ENCODE measurements around the gene PASD1. TPM values are rescaled to one million over a fixed set of nuclear protein-coding genes. Genes with fewer than 3 reads are reported as not detected.

PASD1 gene
- total RNA-seq, 4 donors from 2014 or later = 0.11 to 0.13 TPM; not detected in 2

DNA sequence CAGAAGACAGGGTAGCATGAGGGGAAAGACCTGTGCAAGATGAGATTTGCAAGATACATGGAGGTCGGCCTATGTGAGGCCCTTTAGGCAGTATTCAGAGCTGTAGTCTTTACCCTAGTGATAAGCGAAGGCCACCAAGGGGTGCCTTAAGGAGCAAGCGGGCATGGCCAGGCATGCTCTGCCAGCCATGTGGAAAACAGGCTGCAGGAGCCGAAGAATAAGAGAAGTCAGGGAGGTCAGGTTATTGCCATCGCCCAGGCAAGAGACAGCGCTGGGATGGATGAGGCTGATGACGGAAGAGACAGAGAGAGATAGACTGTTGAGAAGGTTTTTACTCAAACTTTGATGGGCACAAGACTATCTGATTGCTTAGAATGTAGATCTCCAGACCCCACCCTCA, 145.3 kb downstream of the PASD1 start:
- intact Hi-C loops (cut with DNase I) = no loop called here
- Histone ChIP-seq H3K27ac (no peak overlapping the region), H3K9me3 (no peaks in the 10 kb centered on the region), H3K27me3 (no peaks in the 10 kb centered on the region), H3K4me1 (no peaks in the 10 kb centered on the region), H3K4me3 (replicated peaks in 1 of 3) (no peak overlapping the region), H3K36me3 (no peaks in the 10 kb centered on the region)
- whole genome bisulfite sequencing, 2 donors = 70 to 94% methylated on average over 7 of the region's 7 CpGs
- no peak for TF ChIP-seq POLR2A (IDR thresholded peaks at IDR 0.05)
- TF ChIP-seq, protein P1, sequence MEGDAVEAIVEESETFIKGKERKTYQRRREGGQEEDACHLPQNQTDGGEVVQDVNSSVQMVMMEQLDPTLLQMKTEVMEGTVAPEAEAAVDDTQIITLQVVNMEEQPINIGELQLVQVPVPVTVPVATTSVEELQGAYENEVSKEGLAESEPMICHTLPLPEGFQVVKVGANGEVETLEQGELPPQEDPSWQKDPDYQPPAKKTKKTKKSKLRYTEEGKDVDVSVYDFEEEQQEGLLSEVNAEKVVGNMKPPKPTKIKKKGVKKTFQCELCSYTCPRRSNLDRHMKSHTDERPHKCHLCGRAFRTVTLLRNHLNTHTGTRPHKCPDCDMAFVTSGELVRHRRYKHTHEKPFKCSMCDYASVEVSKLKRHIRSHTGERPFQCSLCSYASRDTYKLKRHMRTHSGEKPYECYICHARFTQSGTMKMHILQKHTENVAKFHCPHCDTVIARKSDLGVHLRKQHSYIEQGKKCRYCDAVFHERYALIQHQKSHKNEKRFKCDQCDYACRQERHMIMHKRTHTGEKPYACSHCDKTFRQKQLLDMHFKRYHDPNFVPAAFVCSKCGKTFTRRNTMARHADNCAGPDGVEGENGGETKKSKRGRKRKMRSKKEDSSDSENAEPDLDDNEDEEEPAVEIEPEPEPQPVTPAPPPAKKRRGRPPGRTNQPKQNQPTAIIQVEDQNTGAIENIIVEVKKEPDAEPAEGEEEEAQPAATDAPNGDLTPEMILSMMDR (IDR thresholded peaks at IDR 0.05) = no peak
- no peak for DNase-seq

DNA sequence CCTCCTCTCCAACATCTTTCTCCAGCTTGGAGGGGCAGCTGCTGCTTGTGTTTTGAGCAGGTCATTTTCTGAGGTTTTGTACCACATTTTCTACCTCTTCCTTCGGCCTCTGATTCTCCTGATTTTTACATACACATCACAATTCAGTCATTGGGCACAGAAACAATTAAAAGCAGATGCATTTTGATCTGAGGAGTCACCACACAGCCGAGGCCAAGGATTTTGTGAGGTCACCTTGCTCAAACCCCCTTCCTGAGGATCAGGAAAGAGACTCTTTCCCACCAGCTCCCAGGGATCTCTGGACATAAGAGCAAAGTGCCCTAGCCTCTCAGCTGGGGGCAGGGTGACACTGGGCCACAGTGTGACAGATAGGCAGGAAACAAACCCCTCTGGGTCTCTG, 147.0 kb downstream of the PASD1 start:
- WGBS, 2 donors = 85 to 95% methylated on average over 2 of the region's 2 CpGs
- no peak for TF ChIP-seq POLR2A (IDR thresholded peaks at IDR 0.05)
- TF ChIP-seq, protein P1 (IDR thresholded peaks at IDR 0.05) = no peak
- DNase-seq = no peak
- Histone ChIP-seq H3K36me3 (no peaks in the 10 kb centered on the region), H3K4me1 (no peaks in the 10 kb centered on the region), H3K9me3 (no peaks in the 10 kb centered on the region), H3K4me3 (replicated peaks in 1 of 3) (no peak overlapping the region), H3K27me3 (no peaks in the 10 kb centered on the region), H3K27ac (no peak overlapping the region)
- intact Hi-C loops (cut with DNase I) = no loop called here

DNA sequence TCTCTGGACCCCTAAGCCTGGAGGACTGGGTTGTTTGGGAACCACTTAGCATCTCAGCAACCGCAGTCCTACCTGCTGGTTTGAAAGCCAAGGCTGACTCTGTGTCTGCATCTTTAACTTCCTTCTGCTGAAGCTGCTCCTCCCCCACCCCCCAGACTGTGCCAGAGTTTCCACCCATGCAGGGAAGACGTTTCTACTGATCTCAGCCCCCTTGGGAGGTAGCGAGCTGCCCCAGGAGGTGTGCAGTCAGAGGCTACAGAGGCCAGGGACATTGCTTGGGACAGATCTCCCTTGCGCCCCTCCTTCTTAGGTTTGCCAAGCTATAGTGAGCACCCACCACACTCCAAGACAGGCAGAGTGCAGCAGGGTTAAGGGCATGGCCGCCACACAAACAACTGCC, 147.7 kb downstream of the PASD1 start:
- H3K4me3 ChIP-seq (replicated peaks in 1 of 3) = no peak overlapping the region
- no peaks in the 10 kb centered on the region for H3K4me1 ChIP-seq
- no peaks in the 10 kb centered on the region for H3K9me3 ChIP-seq
- WGBS, 2 donors = 80 to 100% methylated on average over 1 of the region's 5 CpGs
- no peaks in the 10 kb centered on the region for H3K27me3 ChIP-seq
- no peak for DNase-seq
- TF ChIP-seq POLR2A (IDR thresholded peaks at IDR 0.05) = no peak
- TF ChIP-seq, protein P1 (IDR thresholded peaks at IDR 0.05) = no peak
- H3K27ac ChIP-seq = no peak overlapping the region
- H3K36me3 ChIP-seq = no peaks in the 10 kb centered on the region
- intact Hi-C loops (cut with DNase I) = no loop called here

DNA sequence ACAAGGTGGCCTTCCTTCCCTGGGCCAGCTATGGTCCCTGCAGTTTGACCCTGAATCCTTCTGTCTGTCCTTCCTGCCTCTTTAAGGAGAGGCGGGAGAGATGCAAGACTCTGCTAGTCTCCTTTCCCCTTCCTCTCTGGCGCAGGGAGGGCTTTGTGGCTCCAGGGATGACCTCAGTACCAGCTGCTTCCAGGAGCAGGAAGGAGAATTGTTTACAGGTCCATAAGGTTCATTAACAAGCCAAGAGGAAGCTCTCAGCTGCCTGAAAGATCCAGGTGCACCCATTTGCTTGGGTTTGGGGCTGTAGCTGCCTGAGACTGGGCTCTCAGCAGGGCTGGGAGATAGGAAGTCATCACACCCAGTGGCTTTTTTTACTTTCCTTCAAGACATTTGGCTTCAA, 148.3 kb downstream of the PASD1 start:
- DNase-seq = no peak
- H3K27ac ChIP-seq = no peak overlapping the region
- TF ChIP-seq POLR2A (IDR thresholded peaks at IDR 0.05) = no peak
- TF ChIP-seq, protein P1 (IDR thresholded peaks at IDR 0.05) = no peak
- no peaks in the 10 kb centered on the region for H3K4me1 ChIP-seq
- no peaks in the 10 kb centered on the region for H3K9me3 ChIP-seq
- 50% methylated on average over 1 of the region's 2 CpGs; no CpG with 5 or more reads in 1 of the 2 donors for WGBS, 2 donors
- H3K27me3 ChIP-seq = no peaks in the 10 kb centered on the region
- no peak overlapping the region for H3K4me3 ChIP-seq (replicated peaks in 1 of 3)
- intact Hi-C loops (cut with DNase I) = no loop called here
- no peaks in the 10 kb centered on the region for H3K36me3 ChIP-seq

DNA sequence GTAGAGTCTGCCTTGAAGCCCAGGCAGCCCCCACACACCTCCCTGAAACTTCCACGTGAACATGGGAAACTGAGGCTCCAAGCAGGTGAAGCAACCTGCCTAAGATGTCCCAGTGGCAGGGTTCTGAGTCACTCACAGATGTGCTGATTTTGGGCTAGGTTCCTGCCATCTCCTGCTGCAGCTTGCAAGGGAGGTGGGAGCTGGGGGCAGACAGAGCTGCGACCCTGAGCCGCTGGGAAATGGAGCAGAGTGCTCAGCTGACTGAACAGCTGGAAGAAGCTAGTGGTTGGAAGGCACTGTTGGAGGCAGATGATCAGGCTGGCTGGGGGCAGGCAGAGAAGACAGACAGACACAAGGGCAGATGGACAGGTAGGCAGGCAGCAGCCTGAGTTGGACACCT, 148.8 kb downstream of the PASD1 start:
- TF ChIP-seq, protein P1 (IDR thresholded peaks at IDR 0.05) = no peak
- TF ChIP-seq POLR2A (IDR thresholded peaks at IDR 0.05) = no peak
- no peak overlapping the region for H3K4me3 ChIP-seq (replicated peaks in 1 of 3)
- H3K4me1 ChIP-seq = no peaks in the 10 kb centered on the region
- no peaks in the 10 kb centered on the region for H3K27me3 ChIP-seq
- H3K36me3 ChIP-seq = no peaks in the 10 kb centered on the region
- no peaks in the 10 kb centered on the region for H3K9me3 ChIP-seq
- no peak overlapping the region for H3K27ac ChIP-seq
- DNase-seq = no peak
- intact Hi-C loops (cut with DNase I) = no loop called here
- WGBS, 2 donors = 73% methylated on average over 3 of the region's 3 CpGs; no CpG with 5 or more reads in 1 of the 2 donors
